ENCODE results near the gene ADGRG6.

DNA sequence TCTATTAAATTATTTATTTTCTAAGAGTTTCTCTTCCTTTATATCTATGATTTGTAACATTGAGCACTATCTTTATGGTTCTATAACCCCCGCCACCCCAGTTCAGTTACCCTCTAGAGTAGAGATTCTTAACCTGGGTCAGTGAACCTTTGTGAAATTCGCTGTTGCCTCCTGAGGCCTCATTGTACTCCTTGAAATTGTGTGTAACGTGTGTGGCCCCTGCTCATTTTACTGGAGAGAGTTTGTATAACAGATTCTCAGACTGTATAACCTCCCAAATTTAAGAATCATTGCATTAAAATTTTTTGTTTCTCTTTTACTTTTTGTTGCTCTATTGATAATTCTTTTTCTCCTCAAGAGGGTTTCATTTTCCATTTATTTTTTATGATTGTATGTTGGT, 65.3 kb downstream of the ADGRG6 start:
- TF ChIP-seq, protein P1, sequence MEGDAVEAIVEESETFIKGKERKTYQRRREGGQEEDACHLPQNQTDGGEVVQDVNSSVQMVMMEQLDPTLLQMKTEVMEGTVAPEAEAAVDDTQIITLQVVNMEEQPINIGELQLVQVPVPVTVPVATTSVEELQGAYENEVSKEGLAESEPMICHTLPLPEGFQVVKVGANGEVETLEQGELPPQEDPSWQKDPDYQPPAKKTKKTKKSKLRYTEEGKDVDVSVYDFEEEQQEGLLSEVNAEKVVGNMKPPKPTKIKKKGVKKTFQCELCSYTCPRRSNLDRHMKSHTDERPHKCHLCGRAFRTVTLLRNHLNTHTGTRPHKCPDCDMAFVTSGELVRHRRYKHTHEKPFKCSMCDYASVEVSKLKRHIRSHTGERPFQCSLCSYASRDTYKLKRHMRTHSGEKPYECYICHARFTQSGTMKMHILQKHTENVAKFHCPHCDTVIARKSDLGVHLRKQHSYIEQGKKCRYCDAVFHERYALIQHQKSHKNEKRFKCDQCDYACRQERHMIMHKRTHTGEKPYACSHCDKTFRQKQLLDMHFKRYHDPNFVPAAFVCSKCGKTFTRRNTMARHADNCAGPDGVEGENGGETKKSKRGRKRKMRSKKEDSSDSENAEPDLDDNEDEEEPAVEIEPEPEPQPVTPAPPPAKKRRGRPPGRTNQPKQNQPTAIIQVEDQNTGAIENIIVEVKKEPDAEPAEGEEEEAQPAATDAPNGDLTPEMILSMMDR (IDR thresholded peaks at IDR 0.05) = no peak
- TF ChIP-seq TCF7L2 (IDR thresholded peaks at IDR 0.05; ENCODE audit: low read depth, low read length) = no peak
